OCI-LY3 (cell line): ENCODE measurements around the gene BLOC1S4.

Source experiments
- H2AFZ ChIP-seq: fragments of 200-600, 300-600 bp; shearing (Covaris generic); 2 replicates; pipeline ENCODE4 v1.6.0; 2014; ENCODE audit warnings: antibody characterized with exemption, low read depth, low read length
- H3K27ac ChIP-seq: fragments of 200-600, 300-600 bp; sonication (generic); 2 replicates; pipeline ENCODE4 v1.5.1; 2014; ENCODE audit warnings: mild to moderate bottlenecking, low read length, moderate library complexity, mixed read lengths
- H3K27me3 ChIP-seq: fragments of 200-600, 300-600 bp; sonication (generic); 2 replicates; pipeline ENCODE4 v1.6.1; 2014; ENCODE audit warnings: low read depth, low read length, mixed read lengths
- H3K36me3 ChIP-seq: fragments of 200-600, 300-600 bp; sonication (generic); replicated peaks from 2 replicates; pipeline ENCODE3; 2014; ENCODE audit warnings: low read depth, low read length, mixed read lengths
- H3K4me1 ChIP-seq: fragments of 300-600, 200-600 bp; sonication (generic); 2 replicates; pipeline ENCODE4 v1.6.1; 2014; ENCODE audit warnings: low read length, mixed read lengths
- H3K4me2 ChIP-seq: fragments of 200-600, 300-600 bp; sonication (generic); 2 replicates; pipeline ENCODE4 v1.6.1; 2014; ENCODE audit warnings: low read length, mixed read lengths
- H3K4me3 ChIP-seq: fragments of 300-600, 200-600 bp; sonication (generic); 2 replicates; pipeline ENCODE4 v1.5.1; 2014; ENCODE audit warnings: antibody characterized with exemption, mild to moderate bottlenecking, low read length, moderate library complexity
- H3K79me2 ChIP-seq: fragments of 300-600, 200-600 bp; shearing (Covaris generic); 2 replicates; pipeline ENCODE4 v1.6.1; 2014; ENCODE audit warnings: mild to moderate bottlenecking, low read length, mixed read lengths
- H3K9ac ChIP-seq: fragments of 300-600, 200-600 bp; shearing (Covaris generic); 2 replicates; pipeline ENCODE4 v1.6.0; 2014; ENCODE audit warnings: mild to moderate bottlenecking, low read length, moderate library complexity
- H3K9me3 ChIP-seq: fragments of 200-600, 300-600 bp; shearing (Covaris generic); 2 replicates; pipeline ENCODE4 v1.6.1; 2014; ENCODE audit warnings: low read length, mixed read lengths; ENCODE audit not compliant: insufficient read depth
- H4K20me1 ChIP-seq: fragments of 200-600, 300-600 bp; sonication (generic); 2 replicates; pipeline ENCODE4 v1.6.1; 2016; ENCODE audit warnings: low read length, mixed read lengths; ENCODE audit not compliant: insufficient read depth
- EZH2phosphoT487 ChIP-seq: fragments of 200-600 bp; shearing (Covaris generic); IDR thresholded peaks from 2 replicates; pipeline ENCODE4 v1.6.1; 2018; ENCODE audit warnings: antibody characterized with exemption, mixed run types, low read depth
- TF ChIP-seq, protein P1 (sequence below): fragments of 200-600, 300-600 bp; sonication (generic); IDR thresholded peaks from 2 replicates; pipeline ENCODE4 v1.5.1; 2014; ENCODE audit warnings: antibody characterized with exemption, low read length, low read depth

The BLOC1S4 gene

DNA sequence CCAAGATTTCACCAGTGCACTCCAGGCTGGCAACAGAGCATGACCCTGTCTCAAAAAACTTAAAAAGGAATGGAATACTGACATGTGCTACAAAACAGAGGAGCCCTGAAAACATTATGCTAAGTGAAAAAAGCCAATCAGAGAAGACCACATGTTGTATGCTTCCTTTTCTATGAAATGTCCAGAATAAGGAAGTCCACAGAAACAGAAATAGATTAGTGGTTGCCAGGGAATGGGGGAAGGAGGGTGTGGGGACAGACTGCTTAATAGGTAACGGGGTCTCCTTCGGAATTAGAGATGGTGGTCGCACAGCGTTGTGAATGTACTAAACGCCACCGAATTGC, 36.5 kb downstream of the BLOC1S4 start:
- Histone ChIP-seq H4K20me1 (no peaks in the 10 kb centered on the region), H3K27me3 (no peaks in the 10 kb centered on the region), H3K4me2 (no peak overlapping the region), H2AFZ (no peak overlapping the region), H3K27ac (no peak overlapping the region), H3K36me3 (no peaks in the 10 kb centered on the region), H3K4me3 (no peak overlapping the region), H3K4me1 (no peaks in the 10 kb centered on the region), H3K9me3 (no peaks in the 10 kb centered on the region), H3K79me2 (no peaks in the 10 kb centered on the region), H3K9ac (no peak overlapping the region)
- no peak for TF ChIP-seq EZH2phosphoT487
- TF ChIP-seq, protein P1, sequence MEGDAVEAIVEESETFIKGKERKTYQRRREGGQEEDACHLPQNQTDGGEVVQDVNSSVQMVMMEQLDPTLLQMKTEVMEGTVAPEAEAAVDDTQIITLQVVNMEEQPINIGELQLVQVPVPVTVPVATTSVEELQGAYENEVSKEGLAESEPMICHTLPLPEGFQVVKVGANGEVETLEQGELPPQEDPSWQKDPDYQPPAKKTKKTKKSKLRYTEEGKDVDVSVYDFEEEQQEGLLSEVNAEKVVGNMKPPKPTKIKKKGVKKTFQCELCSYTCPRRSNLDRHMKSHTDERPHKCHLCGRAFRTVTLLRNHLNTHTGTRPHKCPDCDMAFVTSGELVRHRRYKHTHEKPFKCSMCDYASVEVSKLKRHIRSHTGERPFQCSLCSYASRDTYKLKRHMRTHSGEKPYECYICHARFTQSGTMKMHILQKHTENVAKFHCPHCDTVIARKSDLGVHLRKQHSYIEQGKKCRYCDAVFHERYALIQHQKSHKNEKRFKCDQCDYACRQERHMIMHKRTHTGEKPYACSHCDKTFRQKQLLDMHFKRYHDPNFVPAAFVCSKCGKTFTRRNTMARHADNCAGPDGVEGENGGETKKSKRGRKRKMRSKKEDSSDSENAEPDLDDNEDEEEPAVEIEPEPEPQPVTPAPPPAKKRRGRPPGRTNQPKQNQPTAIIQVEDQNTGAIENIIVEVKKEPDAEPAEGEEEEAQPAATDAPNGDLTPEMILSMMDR = no peak

DNA sequence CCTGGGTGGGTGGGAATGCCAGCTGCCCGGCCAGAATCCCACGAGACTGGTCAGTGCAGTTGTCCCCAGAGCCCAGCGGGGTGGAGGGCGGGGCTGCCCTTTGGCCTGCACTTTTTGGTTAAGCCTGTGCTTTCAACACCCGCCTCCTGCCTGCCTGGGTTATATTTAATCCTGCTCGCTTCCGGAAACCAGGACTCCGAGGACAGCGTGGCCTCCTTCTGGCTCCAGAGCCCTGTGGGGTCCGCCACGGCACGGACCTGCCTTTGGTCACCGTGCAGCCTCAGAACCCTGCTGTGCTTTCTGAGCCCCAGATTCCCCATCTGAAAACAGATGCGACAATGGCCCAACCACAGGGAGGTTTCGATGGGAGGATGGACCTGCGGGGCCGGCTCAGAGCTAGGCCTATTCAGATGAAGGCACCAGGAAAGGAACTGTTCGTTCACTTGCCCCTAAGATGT, 37.2 kb downstream of the BLOC1S4 start:
- H4K20me1 ChIP-seq = no peaks in the 10 kb centered on the region
- no peaks in the 10 kb centered on the region for H3K27me3 ChIP-seq
- H3K4me1 ChIP-seq = no peaks in the 10 kb centered on the region
- no peak overlapping the region for H3K4me3 ChIP-seq
- no peak overlapping the region for H3K9ac ChIP-seq
- no peak overlapping the region for H2AFZ ChIP-seq
- no peaks in the 10 kb centered on the region for H3K9me3 ChIP-seq
- no peaks in the 10 kb centered on the region for H3K79me2 ChIP-seq
- no peak overlapping the region for H3K4me2 ChIP-seq
- TF ChIP-seq, protein P1 = no peak
- TF ChIP-seq EZH2phosphoT487 = no peak
- H3K27ac ChIP-seq = no peak overlapping the region
- H3K36me3 ChIP-seq = no peaks in the 10 kb centered on the region

DNA sequence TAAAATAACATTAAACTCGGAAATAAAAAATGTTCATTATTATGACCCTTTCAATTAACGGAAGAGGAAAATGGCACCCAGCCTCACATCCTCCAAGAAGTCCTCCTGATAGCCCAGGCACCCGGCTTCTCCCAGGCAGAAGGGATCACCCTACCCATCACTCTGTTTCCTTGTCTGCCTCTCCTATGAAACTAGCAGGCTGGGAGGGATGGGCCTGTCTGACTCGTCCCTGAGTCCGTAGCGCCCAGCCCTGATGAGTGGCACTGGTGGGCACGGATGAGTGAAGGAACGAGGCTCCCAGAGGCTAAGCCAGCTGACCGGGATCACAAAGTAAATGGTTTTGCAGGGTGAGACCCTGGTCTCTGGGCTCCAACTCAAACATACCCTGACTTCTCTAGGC, 37.9 kb downstream of the BLOC1S4 start:
- Histone ChIP-seq H3K27me3 (no peaks in the 10 kb centered on the region), H3K4me1 (peaks cover 4% of the 10 kb centered on the region), H3K4me3 (no peak overlapping the region), H3K27ac (no peak overlapping the region), H3K4me2 (no peak overlapping the region), H4K20me1 (no peaks in the 10 kb centered on the region), H3K79me2 (no peaks in the 10 kb centered on the region), H3K36me3 (no peaks in the 10 kb centered on the region), H3K9me3 (no peaks in the 10 kb centered on the region), H2AFZ (no peak overlapping the region), H3K9ac (no peak overlapping the region)
- no peak for TF ChIP-seq EZH2phosphoT487
- TF ChIP-seq, protein P1 = no peak

DNA sequence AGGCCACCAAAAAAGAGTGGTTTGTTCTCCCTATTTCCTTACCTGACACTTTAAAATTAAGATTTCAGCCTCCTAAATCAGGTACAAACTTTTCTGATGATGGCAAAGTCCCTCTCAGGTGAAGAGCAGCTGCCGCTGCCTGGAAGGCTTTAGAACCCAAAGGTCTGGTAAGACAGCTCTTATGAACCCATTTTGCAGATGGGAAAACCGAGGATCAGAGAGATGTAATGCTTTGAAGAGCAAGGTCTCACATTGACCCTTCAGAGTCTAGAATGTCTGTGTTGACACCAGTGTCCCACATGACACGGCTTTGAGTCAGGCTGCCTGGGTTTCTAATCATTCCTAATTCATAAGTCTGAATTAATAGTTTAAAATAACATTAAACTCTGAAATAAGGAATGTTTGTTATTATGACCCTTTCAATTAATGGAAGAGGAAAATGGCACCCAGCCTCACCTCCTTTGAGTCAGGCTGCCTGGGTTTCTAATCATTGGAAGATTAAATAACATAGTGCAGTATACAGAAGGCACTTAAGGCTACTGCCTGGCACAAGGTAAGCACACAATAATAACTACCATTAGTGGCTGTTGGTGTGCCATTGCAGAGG, 38.6 kb downstream of the BLOC1S4 start:
- no peaks in the 10 kb centered on the region for H4K20me1 ChIP-seq
- no peaks in the 10 kb centered on the region for H3K79me2 ChIP-seq
- no peak overlapping the region for H3K27ac ChIP-seq
- H3K4me2 ChIP-seq = no peak overlapping the region
- H3K27me3 ChIP-seq = no peaks in the 10 kb centered on the region
- no peak overlapping the region for H3K9ac ChIP-seq
- H3K9me3 ChIP-seq = no peaks in the 10 kb centered on the region
- H3K4me1 ChIP-seq = peaks cover 4% of the 10 kb centered on the region
- H3K36me3 ChIP-seq = no peaks in the 10 kb centered on the region
- no peak overlapping the region for H2AFZ ChIP-seq
- TF ChIP-seq, protein P1 = no peak
- no peak for TF ChIP-seq EZH2phosphoT487
- H3K4me3 ChIP-seq = no peak overlapping the region
